HAP-1 (cell line): ENCODE measurements around the gene SLC8B1.

ENCODE experiments used
- DNase-seq, 2 experiments: peaks; one replicate each; pipeline ENCODE4 v3.0.0-alpha.2; 2016 to 2020; ENCODE audit warnings: low spot score in 2 of 2
- H3K27me3 ChIP-seq: fragments of 250-450 bp; sonication (Bioruptor Pico); 2 replicates; pipeline ENCODE4 v1.5.1; 2020; ENCODE audit warnings: low read depth, mild to moderate bottlenecking, moderate library complexity
- H3K36me3 ChIP-seq: fragments of 250-450 bp; sonication (Bioruptor Pico); replicated peaks from 2 replicates; pipeline ENCODE4 v1.5.1; 2020; ENCODE audit warnings: mild to moderate bottlenecking
- H3K4me1 ChIP-seq: fragments of 250-450 bp; sonication (Bioruptor Pico); 2 replicates; pipeline ENCODE4 v1.5.1; 2020; ENCODE audit warnings: mild to moderate bottlenecking
- H3K4me3 ChIP-seq: fragments of 250-450 bp; sonication (Bioruptor Pico); 2 replicates; pipeline ENCODE4 v1.5.1; 2020; ENCODE audit warnings: mild to moderate bottlenecking, moderate library complexity
- H3K9me3 ChIP-seq: fragments of 250-450 bp; sonication (Bioruptor Pico); 2 replicates; pipeline ENCODE4 v1.5.1; 2020; ENCODE audit warnings: mild to moderate bottlenecking, moderate library complexity
- in situ Hi-C: fragments of 300-500 bp; cut with MboI; formaldehyde crosslinking; loops from 3 replicates; pipeline ENCODE4 v1.14.3; 2020; ENCODE audit warnings: low sequenced_read_pairs, inconsistent platforms, mixed read lengths

Gene SLC8B1

GRCh38 chr12:113287899-113288282 lies 47.0 kb downstream of the SLC8B1 start:
- Histone ChIP-seq H3K27me3 (no peaks in the 10 kb centered on the region), H3K4me1 (no peaks in the 10 kb centered on the region), H3K4me3 (no peak overlapping the region), H3K36me3 (peaks cover 12% of the 10 kb centered on the region; the same call in 1 of the 2 replicates), H3K9me3 (no peaks in the 10 kb centered on the region)
- no peak for DNase-seq
- in situ Hi-C loops, result no loop called here

GRCh38 chr12:113287146-113287898 lies 47.6 kb downstream of the SLC8B1 start:
- Histone ChIP-seq H3K4me3 (no peak overlapping the region), H3K36me3 (peaks cover 10% of the 10 kb centered on the region; the same call in 1 of the 2 replicates), H3K4me1 (no peaks in the 10 kb centered on the region), H3K27me3 (no peaks in the 10 kb centered on the region), H3K9me3 (no peaks in the 10 kb centered on the region)
- DNase-seq, result no peak
- in situ Hi-C loops, result no loop called here

- H3K9me3 ChIP-seq, result no peaks in the 10 kb centered on the region
- in situ Hi-C loops, result no loop called here
- H3K36me3 ChIP-seq, result peaks cover 10% of the 10 kb centered on the region; the same call in 1 of the 2 replicates
- DNase-seq, result no peak
- H3K4me3 ChIP-seq, result no peak overlapping the region
- no peaks in the 10 kb centered on the region for H3K27me3 ChIP-seq
- no peaks in the 10 kb centered on the region for H3K4me1 ChIP-seq
Observed at GRCh38 chr12:113286712-113287111, 48.2 kb downstream of the SLC8B1 start.

- DNase-seq, result no peak
- in situ Hi-C loops, result no loop called here
- Histone ChIP-seq H3K4me3 (no peak overlapping the region), H3K9me3 (no peaks in the 10 kb centered on the region), H3K27me3 (no peaks in the 10 kb centered on the region), H3K4me1 (no peaks in the 10 kb centered on the region), H3K36me3 (peaks cover 7% of the 10 kb centered on the region)
Observed at GRCh38 chr12:113285679-113286610, 49.0 kb downstream of the SLC8B1 start.

- Histone ChIP-seq H3K36me3 (peaks cover 12% of the 10 kb centered on the region), H3K27me3 (no peaks in the 10 kb centered on the region), H3K9me3 (no peaks in the 10 kb centered on the region), H3K4me1 (no peaks in the 10 kb centered on the region), H3K4me3 (no peak overlapping the region)
- in situ Hi-C loops, result no loop called here
- no peak for DNase-seq
Observed at GRCh38 chr12:113284751-113285150, 50.2 kb downstream of the SLC8B1 start.

- Histone ChIP-seq H3K4me1 (no peaks in the 10 kb centered on the region), H3K27me3 (no peaks in the 10 kb centered on the region), H3K4me3 (no peak overlapping the region), H3K36me3 (peaks cover 15% of the 10 kb centered on the region), H3K9me3 (no peaks in the 10 kb centered on the region)
- no peak for DNase-seq
- in situ Hi-C loops, result no loop called here
Observed at GRCh38 chr12:113278633-113279032, 56.3 kb downstream of the SLC8B1 start.

GRCh38 chr12:113278141-113278540 lies 56.8 kb downstream of the SLC8B1 start:
- Histone ChIP-seq H3K4me3 (no peak overlapping the region), H3K9me3 (no peaks in the 10 kb centered on the region), H3K36me3 (peaks cover 15% of the 10 kb centered on the region), H3K27me3 (no peaks in the 10 kb centered on the region), H3K4me1 (no peaks in the 10 kb centered on the region)
- DNase-seq, result no peak
- in situ Hi-C loops, result no loop called here

GRCh38 chr12:113277511-113277910 lies 57.4 kb downstream of the SLC8B1 start:
- Histone ChIP-seq H3K4me3 (no peak overlapping the region), H3K36me3 (peaks cover 19% of the 10 kb centered on the region), H3K4me1 (no peaks in the 10 kb centered on the region), H3K27me3 (no peaks in the 10 kb centered on the region), H3K9me3 (no peaks in the 10 kb centered on the region)
- in situ Hi-C loops, result no loop called here
- DNase-seq, result no peak

- in situ Hi-C loops, result no loop called here
- H3K36me3 ChIP-seq, result peaks cover 19% of the 10 kb centered on the region
- H3K4me3 ChIP-seq, result no peak overlapping the region
- no peaks in the 10 kb centered on the region for H3K27me3 ChIP-seq
- H3K9me3 ChIP-seq, result no peaks in the 10 kb centered on the region
- DNase-seq, result no peak
- no peaks in the 10 kb centered on the region for H3K4me1 ChIP-seq
Observed at GRCh38 chr12:113276946-113277500, 57.9 kb downstream of the SLC8B1 start.

- H3K4me1 ChIP-seq, result no peaks in the 10 kb centered on the region
- in situ Hi-C loops, result no loop called here
- no peak overlapping the region for H3K4me3 ChIP-seq
- H3K36me3 ChIP-seq, result peaks cover 18% of the 10 kb centered on the region
- H3K27me3 ChIP-seq, result no peaks in the 10 kb centered on the region
- H3K9me3 ChIP-seq, result no peaks in the 10 kb centered on the region
- no peak for DNase-seq
Observed at GRCh38 chr12:113276306-113276705, 58.6 kb downstream of the SLC8B1 start.

GRCh38 chr12:113274848-113275247 lies 60.1 kb downstream of the SLC8B1 start:
- in situ Hi-C loops, result no loop called here
- Histone ChIP-seq H3K36me3 (peaks cover 12% of the 10 kb centered on the region), H3K9me3 (no peaks in the 10 kb centered on the region)

GRCh38 chr12:113273053-113273725 lies 61.7 kb downstream of the SLC8B1 start:
- H3K4me1 ChIP-seq, result no peaks in the 10 kb centered on the region

More at GRCh38 chr12:113274848-113275247, 60.1 kb downstream of the SLC8B1 start:
- Histone ChIP-seq H3K4me3 (no peak overlapping the region), H3K4me1 (no peaks in the 10 kb centered on the region), H3K27me3 (no peaks in the 10 kb centered on the region)
- DNase-seq, result no peak

GRCh38 chr12:113271853-113272561 lies 62.9 kb downstream of the SLC8B1 start:
- no peak for DNase-seq
- H3K4me1 ChIP-seq, result no peaks in the 10 kb centered on the region
- in situ Hi-C loops, result no loop called here
- H3K9me3 ChIP-seq, result no peaks in the 10 kb centered on the region
- no peak overlapping the region for H3K4me3 ChIP-seq
- peaks cover 4% of the 10 kb centered on the region; the same call in 1 of the 2 replicates for H3K36me3 ChIP-seq
- H3K27me3 ChIP-seq, result no peaks in the 10 kb centered on the region

More at GRCh38 chr12:113273053-113273725, 61.7 kb downstream of the SLC8B1 start:
- H3K4me3 ChIP-seq, result no peak overlapping the region
- no peak for DNase-seq
- in situ Hi-C loops, result no loop called here
- H3K27me3 ChIP-seq, result no peaks in the 10 kb centered on the region
- H3K9me3 ChIP-seq, result no peaks in the 10 kb centered on the region
- H3K36me3 ChIP-seq, result peaks cover 9% of the 10 kb centered on the region
